Hematopoietic multipotent progenitor cell treated with erythropoietin and hydrocortisone succinate and interleukin-3 and kit ligand, for 17 days (in vitro differentiated cells): ENCODE results near the gene ZDHHC17.
"Not testable (repeated sequence)": the region's sequence is repeated elsewhere in the genome, so short reads cannot be mapped to it uniquely, and the experiment has no call there.

Experiments
- DNase-seq: peaks from one replicate; pipeline ENCODE4 v3.0.0-alpha.2; 2015; ENCODE audit warnings: low spot score

The ZDHHC17 gene

GRCh38 chr12:76763746-76764675 lies at the start of gene ZDHHC17:
Gene ZDHHC17, plus strand, starts transcription at chr12:76764115. Its CDS starts 122 bp downstream, at chr12:76764237.
- peak; percentile 91 for DNase-seq

- DNase-seq = no peak
Observed at GRCh38 chr12:76714415-76714814, 49.5 kb upstream of the ZDHHC17 start.

GRCh38 chr12:76714861-76715260 lies 49.1 kb upstream of the ZDHHC17 start:
- DNase-seq = no peak

- DNase-seq = no peak
Observed at GRCh38 chr12:76715332-76715731, 48.6 kb upstream of the ZDHHC17 start.

- DNase-seq = no peak
Observed at GRCh38 chr12:76717314-76717713, 46.6 kb upstream of the ZDHHC17 start.

GRCh38 chr12:76719171-76720041 lies 44.5 kb upstream of the ZDHHC17 start:
- DNase-seq = no peak

- no peak for DNase-seq
Observed at GRCh38 chr12:76720068-76720467, 43.8 kb upstream of the ZDHHC17 start.

GRCh38 chr12:76726626-76727025 lies 37.3 kb upstream of the ZDHHC17 start:
- no peak for DNase-seq

GRCh38 chr12:76732188-76732587 lies 31.7 kb upstream of the ZDHHC17 start:
- DNase-seq = not testable (repeated sequence)

GRCh38 chr12:76737689-76738088 lies 26.2 kb upstream of the ZDHHC17 start:
- DNase-seq = not testable (repeated sequence)

- peak; percentile 32 for DNase-seq
Observed at GRCh38 chr12:76738824-76739579, 24.9 kb upstream of the ZDHHC17 start.

- no peak for DNase-seq
Observed at GRCh38 chr12:76739896-76740295, 24.0 kb upstream of the ZDHHC17 start.

GRCh38 chr12:76740501-76740900 lies 23.4 kb upstream of the ZDHHC17 start:
- DNase-seq = no peak

- no peak for DNase-seq
Observed at GRCh38 chr12:76745343-76745742, 18.6 kb upstream of the ZDHHC17 start.

- no peak for DNase-seq
Observed at GRCh38 chr12:76746516-76746915, 17.4 kb upstream of the ZDHHC17 start.

- no peak for DNase-seq
Observed at GRCh38 chr12:76747245-76747644, 16.7 kb upstream of the ZDHHC17 start.

- no peak for DNase-seq
Observed at GRCh38 chr12:76755829-76756379, 8.0 kb upstream of the ZDHHC17 start.

GRCh38 chr12:76757694-76758093 lies 6.2 kb upstream of the ZDHHC17 start:
- no peak for DNase-seq

- no peak for DNase-seq
Observed at GRCh38 chr12:76762601-76762980, 1.3 kb upstream of the ZDHHC17 start.

- DNase-seq = peak; percentile 73
Observed at GRCh38 chr12:76764856-76765255, 941 bp downstream of the ZDHHC17 start.

- DNase-seq = no peak
Observed at GRCh38 chr12:76765598-76765997, 1.7 kb downstream of the ZDHHC17 start.

- no peak for DNase-seq
Observed at GRCh38 chr12:76766161-76766560, 2.2 kb downstream of the ZDHHC17 start.
